K562 (cell line): ENCODE results near the gene NXF1. TPM values are rescaled to one million over a fixed set of nuclear protein-coding genes. Genes with fewer than 3 reads are reported as not detected.

Source experiments
- SLC30A9 ChIP-seq: fragments of 250-450 bp; sonication (Bioruptor Pico); IDR thresholded peaks from 2 replicates; pipeline ENCODE4 v1.8.0; 2022; ENCODE audit warnings: mild to moderate bottlenecking, moderate library complexity
- SMARCE1 ChIP-seq: fragments of 450-650 bp; IDR thresholded peaks from 2 replicates; pipeline ENCODE4 v1.7.1; 2016; ENCODE audit warnings: mild to moderate bottlenecking
- polyA plus RNA-seq, 8 experiments: library from polyadenylated mRNA; depleted of rRNA in 4 of 8; stranded (reverse) in 5 of 8; unstranded in 3 of 8; fragments of >200 nt; fragmentation: Nextera tagmentation in 2 of 8; fragmentation: Illumina TruSeq in 1 of 8; extraction: Ambion mirVana in 2 of 8; extraction: Trizol in 1 of 8; gene quantifications; 2 replicates each; pipeline versions ENCODE4 v1.2.1 to v1.2.3, GENCODE V29; 2011 to 2014; ENCODE audit warnings: inconsistent platforms in 1 of 8, missing spikeins in 1 of 8
- total RNA-seq, 7 experiments: library from RNA; depleted of rRNA in 6 of 7; stranded (reverse); fragments of >200 nt in 6 of 7; fragmentation: Illumina TruSeq in 2 of 7; extraction: Trizol in 2 of 7; gene quantifications; 2 replicates each; pipeline versions ENCODE4 v1.2.1 to v1.2.3, GENCODE V29; 2011 to 2021; ENCODE audit warnings: low replicate concordance in 1 of 7
- TF ChIP-seq, protein P1 (sequence below), 2 experiments: fragments of 450-650 bp; IDR thresholded peaks; 2 replicates each; pipeline ENCODE4 v1.6.1; 2016; ENCODE audit warnings: mild to moderate bottlenecking in 2 of 2, borderline replicate concordance in 1 of 2, low read depth in 1 of 2, moderate library complexity in 1 of 2
- TF ChIP-seq, protein P2 (sequence below), 2 experiments: fragments of 450-650 bp; IDR thresholded peaks; 2 replicates each; pipeline ENCODE4 v1.6.1; 2018; ENCODE audit warnings: mild to moderate bottlenecking in 2 of 2, low read depth in 1 of 2; ENCODE audit not compliant: partially characterized antibody in 2 of 2
- TF ChIP-seq, protein P3 (sequence below): sonication (generic); formaldehyde crosslinking; IDR thresholded peaks from 2 replicates; pipeline ENCODE4 v1.8.0; 2022; ENCODE audit warnings: mild to moderate bottlenecking, missing genetic modification reagents
- TF ChIP-seq, protein P4 (sequence below): sonication (generic); formaldehyde crosslinking; IDR thresholded peaks from 2 replicates; pipeline ENCODE4 v1.5.0; 2020; ENCODE audit warnings: missing genetic modification reagents

NXF1 gene
- total and polyA plus RNA-seq, 9 of the 15 experiments (the other 6 are each of a cell fraction or from before 2014, with no cell fraction given): 18.1 to 98.3 (median 35.8) TPM

DNA sequence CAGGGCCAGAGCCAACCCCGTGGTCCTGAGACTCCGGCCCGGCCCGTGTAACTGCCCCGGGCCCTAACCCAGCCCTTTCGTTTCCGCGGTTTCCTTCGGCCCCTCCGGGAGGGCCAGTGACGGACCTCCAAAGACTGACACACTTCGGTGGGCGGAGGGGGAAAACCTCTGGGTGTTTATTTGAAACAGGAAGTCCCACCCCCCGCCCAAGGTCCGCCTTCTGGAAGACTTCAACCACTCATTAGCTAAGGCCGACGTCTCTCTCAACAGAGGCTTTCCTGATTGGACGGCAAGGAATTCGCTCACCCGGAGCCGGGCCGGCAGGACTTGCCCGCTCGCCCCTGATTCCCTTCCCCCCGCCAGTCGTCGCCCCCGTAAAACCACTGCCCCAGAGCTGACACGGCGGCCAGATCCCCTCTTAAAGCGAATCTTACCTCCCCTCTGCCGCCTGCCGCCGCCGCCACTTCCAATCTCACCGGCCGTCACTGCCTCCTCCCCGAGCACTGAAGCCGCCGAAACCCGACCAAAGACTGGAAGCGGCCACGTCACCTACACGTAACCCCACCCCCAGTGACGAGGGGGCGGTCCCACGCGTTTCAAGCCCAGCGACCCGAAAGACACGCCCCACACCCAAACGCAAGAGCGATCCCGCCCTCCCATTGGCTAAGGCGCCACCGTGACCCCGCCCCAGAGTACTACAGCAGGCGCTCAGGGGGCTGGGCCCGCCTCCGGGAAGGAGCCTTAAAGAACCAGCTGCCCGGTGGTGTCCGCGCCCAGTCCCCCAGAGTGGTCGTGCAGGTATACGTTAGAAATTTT is 26.5 kb upstream of the NXF1 start, which contains the start of gene STX5 (continued):
- TF ChIP-seq, protein P1, sequence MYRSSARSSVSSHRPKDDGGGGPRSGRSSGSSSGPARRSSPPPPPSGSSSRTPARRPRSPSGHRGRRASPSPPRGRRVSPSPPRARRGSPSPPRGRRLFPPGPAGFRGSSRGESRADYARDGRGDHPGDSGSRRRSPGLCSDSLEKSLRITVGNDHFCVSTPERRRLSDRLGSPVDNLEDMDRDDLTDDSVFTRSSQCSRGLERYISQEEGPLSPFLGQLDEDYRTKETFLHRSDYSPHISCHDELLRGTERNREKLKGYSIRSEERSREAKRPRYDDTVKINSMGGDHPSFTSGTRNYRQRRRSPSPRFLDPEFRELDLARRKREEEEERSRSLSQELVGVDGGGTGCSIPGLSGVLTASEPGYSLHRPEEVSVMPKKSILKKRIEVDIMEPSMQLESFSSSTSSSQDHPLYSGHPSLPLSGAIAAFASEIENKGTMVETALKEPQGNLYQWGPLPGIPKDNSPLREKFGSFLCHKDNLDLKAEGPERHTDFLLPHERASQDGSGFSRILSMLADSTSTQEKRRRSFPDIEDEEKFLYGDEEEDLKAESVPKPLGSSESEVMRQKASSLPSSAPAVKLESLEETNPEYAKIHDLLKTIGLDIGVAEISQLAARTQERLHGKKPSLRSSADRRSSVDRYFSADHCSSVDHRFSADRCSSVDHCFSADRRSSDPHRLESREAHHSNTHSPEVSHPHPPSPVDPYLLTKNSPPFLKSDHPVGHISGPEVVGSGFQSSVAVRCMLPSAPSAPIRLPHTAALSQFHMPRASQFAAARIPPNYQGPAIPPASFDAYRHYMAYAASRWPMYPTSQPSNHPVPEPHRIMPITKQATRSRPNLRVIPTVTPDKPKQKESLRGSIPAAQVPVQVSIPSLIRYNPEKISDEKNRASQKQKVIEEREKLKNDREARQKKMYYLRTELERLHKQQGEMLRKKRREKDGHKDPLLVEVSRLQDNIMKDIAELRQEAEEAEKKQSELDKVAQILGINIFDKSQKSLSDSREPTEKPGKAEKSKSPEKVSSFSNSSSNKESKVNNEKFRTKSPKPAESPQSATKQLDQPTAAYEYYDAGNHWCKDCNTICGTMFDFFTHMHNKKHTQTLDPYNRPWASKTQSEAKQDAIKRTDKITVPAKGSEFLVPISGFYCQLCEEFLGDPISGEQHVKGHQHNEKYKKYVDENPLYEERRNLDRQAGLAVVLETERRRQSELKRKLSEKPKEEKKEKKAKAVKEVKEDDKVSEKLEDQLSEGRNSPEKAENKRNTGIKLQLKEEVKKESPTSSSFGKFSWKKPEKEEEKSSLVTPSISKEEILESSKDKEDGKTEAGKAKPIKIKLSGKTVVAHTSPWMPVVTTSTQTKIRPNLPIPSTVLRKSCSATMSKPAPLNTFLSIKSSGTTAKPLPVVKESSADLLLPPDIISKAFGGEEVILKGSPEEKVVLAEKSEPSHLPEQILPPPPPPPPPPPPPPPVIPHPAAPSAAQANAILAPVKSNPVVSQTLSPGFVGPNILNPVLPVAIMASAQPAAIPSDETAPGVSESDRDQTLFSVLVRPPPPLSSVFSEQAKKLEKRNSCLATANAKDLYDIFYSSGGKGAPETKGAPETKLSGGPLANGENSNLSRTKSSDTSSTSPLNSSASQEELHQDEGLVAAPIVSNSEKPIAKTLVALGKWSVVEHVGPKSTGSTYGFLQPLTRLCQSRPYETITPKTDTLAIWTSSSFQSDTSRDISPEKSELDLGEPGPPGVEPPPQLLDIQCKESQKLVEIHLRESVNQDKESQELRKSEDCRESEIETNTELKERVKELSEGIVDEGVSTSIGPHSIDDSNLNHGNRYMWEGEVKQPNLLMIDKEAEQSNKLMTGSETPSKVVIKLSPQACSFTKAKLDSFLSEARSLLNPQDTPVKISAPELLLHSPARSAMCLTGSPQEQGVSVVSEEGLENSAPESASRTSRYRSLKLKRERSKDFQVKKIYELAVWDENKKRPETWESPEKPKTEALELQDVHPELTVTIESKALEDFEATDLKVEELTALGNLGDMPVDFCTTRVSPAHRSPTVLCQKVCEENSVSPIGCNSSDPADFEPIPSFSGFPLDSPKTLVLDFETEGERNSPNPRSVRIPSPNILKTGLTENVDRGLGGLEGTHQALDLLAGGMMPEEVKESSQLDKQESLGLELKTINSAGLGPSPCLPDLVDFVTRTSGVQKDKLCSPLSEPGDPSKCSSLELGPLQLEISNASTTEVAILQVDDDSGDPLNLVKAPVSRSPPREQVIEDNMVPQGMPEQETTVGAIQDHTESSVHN (IDR thresholded peaks at IDR 0.05; ENCODE audit: borderline replicate concordance in 1 of 2, low read depth in 1 of 2): peak in 1 of 2 experiments; percentile 21; a peak in 1 of 4 replicates
- no peak for TF ChIP-seq SLC30A9
- TF ChIP-seq, protein P2, sequence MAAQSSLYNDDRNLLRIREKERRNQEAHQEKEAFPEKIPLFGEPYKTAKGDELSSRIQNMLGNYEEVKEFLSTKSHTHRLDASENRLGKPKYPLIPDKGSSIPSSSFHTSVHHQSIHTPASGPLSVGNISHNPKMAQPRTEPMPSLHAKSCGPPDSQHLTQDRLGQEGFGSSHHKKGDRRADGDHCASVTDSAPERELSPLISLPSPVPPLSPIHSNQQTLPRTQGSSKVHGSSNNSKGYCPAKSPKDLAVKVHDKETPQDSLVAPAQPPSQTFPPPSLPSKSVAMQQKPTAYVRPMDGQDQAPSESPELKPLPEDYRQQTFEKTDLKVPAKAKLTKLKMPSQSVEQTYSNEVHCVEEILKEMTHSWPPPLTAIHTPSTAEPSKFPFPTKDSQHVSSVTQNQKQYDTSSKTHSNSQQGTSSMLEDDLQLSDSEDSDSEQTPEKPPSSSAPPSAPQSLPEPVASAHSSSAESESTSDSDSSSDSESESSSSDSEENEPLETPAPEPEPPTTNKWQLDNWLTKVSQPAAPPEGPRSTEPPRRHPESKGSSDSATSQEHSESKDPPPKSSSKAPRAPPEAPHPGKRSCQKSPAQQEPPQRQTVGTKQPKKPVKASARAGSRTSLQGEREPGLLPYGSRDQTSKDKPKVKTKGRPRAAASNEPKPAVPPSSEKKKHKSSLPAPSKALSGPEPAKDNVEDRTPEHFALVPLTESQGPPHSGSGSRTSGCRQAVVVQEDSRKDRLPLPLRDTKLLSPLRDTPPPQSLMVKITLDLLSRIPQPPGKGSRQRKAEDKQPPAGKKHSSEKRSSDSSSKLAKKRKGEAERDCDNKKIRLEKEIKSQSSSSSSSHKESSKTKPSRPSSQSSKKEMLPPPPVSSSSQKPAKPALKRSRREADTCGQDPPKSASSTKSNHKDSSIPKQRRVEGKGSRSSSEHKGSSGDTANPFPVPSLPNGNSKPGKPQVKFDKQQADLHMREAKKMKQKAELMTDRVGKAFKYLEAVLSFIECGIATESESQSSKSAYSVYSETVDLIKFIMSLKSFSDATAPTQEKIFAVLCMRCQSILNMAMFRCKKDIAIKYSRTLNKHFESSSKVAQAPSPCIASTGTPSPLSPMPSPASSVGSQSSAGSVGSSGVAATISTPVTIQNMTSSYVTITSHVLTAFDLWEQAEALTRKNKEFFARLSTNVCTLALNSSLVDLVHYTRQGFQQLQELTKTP (IDR thresholded peaks at IDR 0.05; ENCODE audit: low read depth in 1 of 2, partially characterized antibody in 2 of 2): peak in 1 of 2 experiments; percentile 25
- TF ChIP-seq, protein P3, sequence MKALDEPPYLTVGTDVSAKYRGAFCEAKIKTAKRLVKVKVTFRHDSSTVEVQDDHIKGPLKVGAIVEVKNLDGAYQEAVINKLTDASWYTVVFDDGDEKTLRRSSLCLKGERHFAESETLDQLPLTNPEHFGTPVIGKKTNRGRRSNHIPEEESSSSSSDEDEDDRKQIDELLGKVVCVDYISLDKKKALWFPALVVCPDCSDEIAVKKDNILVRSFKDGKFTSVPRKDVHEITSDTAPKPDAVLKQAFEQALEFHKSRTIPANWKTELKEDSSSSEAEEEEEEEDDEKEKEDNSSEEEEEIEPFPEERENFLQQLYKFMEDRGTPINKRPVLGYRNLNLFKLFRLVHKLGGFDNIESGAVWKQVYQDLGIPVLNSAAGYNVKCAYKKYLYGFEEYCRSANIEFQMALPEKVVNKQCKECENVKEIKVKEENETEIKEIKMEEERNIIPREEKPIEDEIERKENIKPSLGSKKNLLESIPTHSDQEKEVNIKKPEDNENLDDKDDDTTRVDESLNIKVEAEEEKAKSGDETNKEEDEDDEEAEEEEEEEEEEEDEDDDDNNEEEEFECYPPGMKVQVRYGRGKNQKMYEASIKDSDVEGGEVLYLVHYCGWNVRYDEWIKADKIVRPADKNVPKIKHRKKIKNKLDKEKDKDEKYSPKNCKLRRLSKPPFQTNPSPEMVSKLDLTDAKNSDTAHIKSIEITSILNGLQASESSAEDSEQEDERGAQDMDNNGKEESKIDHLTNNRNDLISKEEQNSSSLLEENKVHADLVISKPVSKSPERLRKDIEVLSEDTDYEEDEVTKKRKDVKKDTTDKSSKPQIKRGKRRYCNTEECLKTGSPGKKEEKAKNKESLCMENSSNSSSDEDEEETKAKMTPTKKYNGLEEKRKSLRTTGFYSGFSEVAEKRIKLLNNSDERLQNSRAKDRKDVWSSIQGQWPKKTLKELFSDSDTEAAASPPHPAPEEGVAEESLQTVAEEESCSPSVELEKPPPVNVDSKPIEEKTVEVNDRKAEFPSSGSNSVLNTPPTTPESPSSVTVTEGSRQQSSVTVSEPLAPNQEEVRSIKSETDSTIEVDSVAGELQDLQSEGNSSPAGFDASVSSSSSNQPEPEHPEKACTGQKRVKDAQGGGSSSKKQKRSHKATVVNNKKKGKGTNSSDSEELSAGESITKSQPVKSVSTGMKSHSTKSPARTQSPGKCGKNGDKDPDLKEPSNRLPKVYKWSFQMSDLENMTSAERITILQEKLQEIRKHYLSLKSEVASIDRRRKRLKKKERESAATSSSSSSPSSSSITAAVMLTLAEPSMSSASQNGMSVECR (CRISPR knock-in tag): peak; percentile 10; the same call in 1 of the 2 replicates
- TF ChIP-seq SMARCE1: 0 out of 2 replicates have a peak, but pooled peaks have one; percentile 49
- TF ChIP-seq, protein P4, sequence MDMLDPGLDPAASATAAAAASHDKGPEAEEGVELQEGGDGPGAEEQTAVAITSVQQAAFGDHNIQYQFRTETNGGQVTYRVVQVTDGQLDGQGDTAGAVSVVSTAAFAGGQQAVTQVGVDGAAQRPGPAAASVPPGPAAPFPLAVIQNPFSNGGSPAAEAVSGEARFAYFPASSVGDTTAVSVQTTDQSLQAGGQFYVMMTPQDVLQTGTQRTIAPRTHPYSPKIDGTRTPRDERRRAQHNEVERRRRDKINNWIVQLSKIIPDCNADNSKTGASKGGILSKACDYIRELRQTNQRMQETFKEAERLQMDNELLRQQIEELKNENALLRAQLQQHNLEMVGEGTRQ (CRISPR knock-in tag): peak; percentile 66
